ENCODE data around the gene DLEC1. TPM values are rescaled to one million over a fixed set of nuclear protein-coding genes. Genes with fewer than 3 reads are reported as not detected.

The DLEC1 gene
- total RNA-seq, 4 donors from 2014 or later: 0.08 to 2.9 (median 0.57) TPM

- WGBS, 2 donors: 0 to 2% methylated on average over 13 to 17 of the region's 20 CpGs
- intact Hi-C loops (cut with DNase I; ENCODE audit: low total_unique reads): no loop called here
- DNase-seq (ENCODE audit: low spot score in 2 of 2): peak in 1 of 2 donors; percentile 41
- H3K4me3 ChIP-seq (ENCODE audit: low read depth, poor library complexity, severe bottlenecking): peak overlapping the region; percentile 81
- no peak for TF ChIP-seq POLR2A (IDR thresholded peaks at IDR 0.05)
These were observed 97.4 kb downstream of the DLEC1 start for GRCh38 chr3:38136393-38136776.

- intact Hi-C loops (cut with DNase I; ENCODE audit: low total_unique reads): no loop called here
- peak; percentile 100 for DNase-seq (ENCODE audit: low spot score in 2 of 2)
- H3K4me3 ChIP-seq (ENCODE audit: low read depth, poor library complexity, severe bottlenecking): peak within 1 kb of the TSS; percentile 81
- 0% methylated on average over 53 to 61 of the region's 66 CpGs for WGBS, 2 donors
- TF ChIP-seq POLR2A (IDR thresholded peaks at IDR 0.05): no peak
- TF ChIP-seq, protein P1, sequence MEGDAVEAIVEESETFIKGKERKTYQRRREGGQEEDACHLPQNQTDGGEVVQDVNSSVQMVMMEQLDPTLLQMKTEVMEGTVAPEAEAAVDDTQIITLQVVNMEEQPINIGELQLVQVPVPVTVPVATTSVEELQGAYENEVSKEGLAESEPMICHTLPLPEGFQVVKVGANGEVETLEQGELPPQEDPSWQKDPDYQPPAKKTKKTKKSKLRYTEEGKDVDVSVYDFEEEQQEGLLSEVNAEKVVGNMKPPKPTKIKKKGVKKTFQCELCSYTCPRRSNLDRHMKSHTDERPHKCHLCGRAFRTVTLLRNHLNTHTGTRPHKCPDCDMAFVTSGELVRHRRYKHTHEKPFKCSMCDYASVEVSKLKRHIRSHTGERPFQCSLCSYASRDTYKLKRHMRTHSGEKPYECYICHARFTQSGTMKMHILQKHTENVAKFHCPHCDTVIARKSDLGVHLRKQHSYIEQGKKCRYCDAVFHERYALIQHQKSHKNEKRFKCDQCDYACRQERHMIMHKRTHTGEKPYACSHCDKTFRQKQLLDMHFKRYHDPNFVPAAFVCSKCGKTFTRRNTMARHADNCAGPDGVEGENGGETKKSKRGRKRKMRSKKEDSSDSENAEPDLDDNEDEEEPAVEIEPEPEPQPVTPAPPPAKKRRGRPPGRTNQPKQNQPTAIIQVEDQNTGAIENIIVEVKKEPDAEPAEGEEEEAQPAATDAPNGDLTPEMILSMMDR (IDR thresholded peaks at IDR 0.05): no peak
These were observed 98.0 kb downstream of the DLEC1 start, which contains the start of gene ACAA1 for GRCh38 chr3:38136777-38137614. TSS of gene ACAA1 (minus strand) at chr3:38137127. CDS start at chr3:38137035, 92 bp downstream.

DNA sequence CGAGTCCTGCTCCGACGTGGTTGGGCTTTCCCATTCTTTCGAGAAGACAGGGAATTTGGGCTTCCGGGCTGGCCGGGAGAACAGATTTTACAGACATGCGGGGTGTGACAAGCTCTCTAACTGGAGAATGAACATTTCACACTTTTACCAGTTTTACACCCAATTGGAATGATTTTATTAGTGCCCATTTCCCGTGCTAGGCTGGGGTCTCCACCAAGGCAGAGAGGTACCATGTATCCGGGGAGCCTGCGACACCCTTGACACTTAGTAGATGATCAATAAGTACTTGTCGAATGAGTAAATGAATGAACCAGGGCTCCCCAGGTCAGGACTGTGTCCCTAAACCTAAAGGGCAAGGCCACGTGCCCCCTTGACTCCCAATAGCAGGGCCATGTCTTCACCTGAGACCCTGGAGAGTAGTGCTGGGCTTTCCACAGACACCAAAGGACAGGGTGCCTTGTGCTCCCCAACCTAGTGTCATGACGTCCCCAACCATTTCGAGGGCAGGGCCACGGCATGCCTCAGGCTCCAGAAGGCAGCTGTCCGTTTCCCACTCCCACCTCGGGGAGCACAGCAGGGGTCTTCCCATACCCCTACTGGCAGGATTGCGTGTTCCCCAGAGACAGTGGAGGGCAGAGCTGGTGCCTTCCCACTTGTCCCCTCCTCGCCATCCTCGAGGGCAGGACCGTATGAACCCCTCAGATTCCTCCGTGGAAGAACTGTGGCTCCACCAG is 98.8 kb downstream of the DLEC1 start:
- WGBS, 2 donors: 8 to 12% methylated on average over 21 to 22 of the region's 22 CpGs
- TF ChIP-seq, protein P1 (IDR thresholded peaks at IDR 0.05): no peak
- TF ChIP-seq POLR2A (IDR thresholded peaks at IDR 0.05): no peak
- intact Hi-C loops (cut with DNase I; ENCODE audit: low total_unique reads): no loop called here
- peak overlapping the region; percentile 79 for H3K4me3 ChIP-seq (ENCODE audit: low read depth, poor library complexity, severe bottlenecking)
- DNase-seq (ENCODE audit: low spot score in 2 of 2): no peak

- WGBS, 2 donors: 0 to 1% methylated on average over 33 to 41 of the region's 65 CpGs
- TF ChIP-seq POLR2A (IDR thresholded peaks at IDR 0.05): no peak
- TF ChIP-seq, protein P1 (IDR thresholded peaks at IDR 0.05): no peak
- intact Hi-C loops (cut with DNase I; ENCODE audit: low total_unique reads): no loop called here
- peak; percentile 73 to 97 for DNase-seq (ENCODE audit: low spot score in 2 of 2)
- peak within 1 kb of the TSS; percentile 79 for H3K4me3 ChIP-seq (ENCODE audit: low read depth, poor library complexity, severe bottlenecking)
These were observed 99.6 kb downstream of the DLEC1 start, which contains the start of gene MYD88 for GRCh38 chr3:38138349-38139190. TSS of gene MYD88 (plus strand) at chr3:38138661. CDS start at chr3:38138701, 40 bp downstream.

DNA sequence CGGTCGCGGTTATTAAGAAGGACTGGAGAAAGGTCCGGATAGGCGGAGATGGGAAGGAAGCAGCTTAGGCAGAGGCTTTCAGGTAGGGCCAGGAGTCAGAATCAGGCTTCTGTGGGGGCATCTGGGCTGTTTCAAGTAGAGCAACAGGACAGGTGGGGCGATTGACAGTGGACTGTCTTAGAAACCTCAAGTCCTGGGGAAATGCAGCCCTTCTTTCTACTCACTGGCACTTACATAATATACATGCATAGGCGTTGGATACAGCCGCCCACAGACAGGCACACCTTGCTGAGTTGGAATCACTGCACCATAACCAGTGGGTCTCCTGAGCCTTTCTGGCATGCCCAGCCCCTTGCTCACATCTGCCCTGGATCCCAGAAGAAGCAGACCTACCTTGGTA is 100.2 kb downstream of the DLEC1 start:
- intact Hi-C loops (cut with DNase I; ENCODE audit: low total_unique reads): no loop called here
- DNase-seq (ENCODE audit: low spot score in 2 of 2): peak in 1 of 2 donors; percentile 82
- 2 to 5% methylated on average over 8 of the region's 8 CpGs for WGBS, 2 donors
- no peak for TF ChIP-seq POLR2A (IDR thresholded peaks at IDR 0.05)
- TF ChIP-seq, protein P1 (IDR thresholded peaks at IDR 0.05): no peak
- H3K4me3 ChIP-seq (ENCODE audit: low read depth, poor library complexity, severe bottlenecking): peak overlapping the region; percentile 79

All from lower leg skin (tissue), 4 donors.